MM.1S (cell line): ENCODE data around the gene PTH1R.

Experiments
- DNase-seq: peaks from one replicate; pipeline ENCODE4 v3.0.0-alpha.2; 2015
- H2AFZ ChIP-seq: fragments of 300-600 bp; sonication (generic); 2 replicates; pipeline ENCODE4 v1.6.0; 2016; ENCODE audit warnings: antibody characterized with exemption, low read length
- H3F3A ChIP-seq: fragments of 300-600 bp; sonication (generic); 2 replicates; pipeline ENCODE4 v1.6.1; 2016; ENCODE audit warnings: mild to moderate bottlenecking, antibody characterized with exemption, low read length, moderate library complexity, mixed read lengths; ENCODE audit not compliant: insufficient read depth
- H3K27ac ChIP-seq: fragments of 300-600 bp; sonication (generic); 2 replicates; pipeline ENCODE4 v1.5.1; 2016; ENCODE audit warnings: mild to moderate bottlenecking, low read length
- H3K27me3 ChIP-seq: fragments of 300-600 bp; sonication (generic); replicated peaks from 2 replicates; pipeline ENCODE4 v1.6.0; 2016; ENCODE audit warnings: low read length; ENCODE audit not compliant: insufficient read depth
- H3K36me3 ChIP-seq: fragments of 300-600 bp; sonication (generic); replicated peaks from 2 replicates; pipeline ENCODE4 v1.6.1; 2016; ENCODE audit warnings: mild to moderate bottlenecking, low read length, mixed read lengths; ENCODE audit not compliant: insufficient read depth
- H3K4me1 ChIP-seq: fragments of 300-600 bp; sonication (generic); 2 replicates; pipeline ENCODE4 v1.6.1; 2016; ENCODE audit warnings: low read length, mixed read lengths
- H3K4me2 ChIP-seq: fragments of 300-600 bp; sonication (generic); 2 replicates; pipeline ENCODE4 v1.6.0; 2016; ENCODE audit warnings: low read depth, low read length
- H3K4me3 ChIP-seq: fragments of 300-600 bp; sonication (generic); 2 replicates; pipeline ENCODE4 v1.5.1; 2016; ENCODE audit warnings: low read length, mixed read lengths
- H3K79me2 ChIP-seq: fragments of 300-600 bp; sonication (generic); 2 replicates; pipeline ENCODE4 v1.6.1; 2016; ENCODE audit warnings: mixed run types, low read length, mixed read lengths
- H3K9ac ChIP-seq: fragments of 300-600 bp; sonication (generic); 2 replicates; pipeline ENCODE4 v1.6.1; 2016; ENCODE audit warnings: low read length, mixed read lengths
- H3K9me2 ChIP-seq: fragments of 300-600 bp; sonication (generic); replicated peaks from 2 replicates; pipeline ENCODE4 v1.6.1; 2016; ENCODE audit warnings: mild to moderate bottlenecking, low read length, mixed read lengths; ENCODE audit not compliant: insufficient read depth
- H3K9me3 ChIP-seq: fragments of 300-600 bp; sonication (generic); replicated peaks from 2 replicates; pipeline ENCODE4 v1.6.1; 2016; ENCODE audit warnings: mild to moderate bottlenecking, low read length, mixed read lengths; ENCODE audit not compliant: insufficient read depth
- H4K20me1 ChIP-seq: fragments of 300-600 bp; sonication (generic); 2 replicates; pipeline ENCODE4 v1.6.1; 2016; ENCODE audit warnings: mild to moderate bottlenecking, low read length, moderate library complexity, mixed read lengths; ENCODE audit not compliant: insufficient read depth
- CTCF ChIP-seq: fragments of 300-600 bp; sonication (generic); IDR thresholded peaks from 2 replicates; pipeline ENCODE4 v1.5.1; 2016; ENCODE audit warnings: antibody characterized with exemption, low read length, mixed read lengths
- EZH2 ChIP-seq: fragments of 300-600 bp; sonication (generic); optimal IDR thresholded peaks from 2 replicates; pipeline ENCODE3; 2017; ENCODE audit warnings: low read depth, mild to moderate bottlenecking, antibody characterized with exemption, low read length, mixed read lengths
- EZH2phosphoT487 ChIP-seq: fragments of 300-600 bp; sonication (generic); IDR thresholded peaks from 2 replicates; pipeline ENCODE4 v1.6.1; 2018; ENCODE audit warnings: antibody characterized with exemption, low read length

The PTH1R gene

GRCh38 chr3:46873521-46873920, 4.0 kb upstream of the PTH1R start:
- no peak overlapping the region for H3K4me2 ChIP-seq
- no peak overlapping the region for H3K27ac ChIP-seq
- H3K9me2 ChIP-seq, result no peaks in the 10 kb centered on the region
- H3K9me3 ChIP-seq, result no peaks in the 10 kb centered on the region
- H3K4me3 ChIP-seq, result no peak overlapping the region
- H4K20me1 ChIP-seq, result no peaks in the 10 kb centered on the region
- no peaks in the 10 kb centered on the region for H3F3A ChIP-seq
- DNase-seq, result no peak
- H3K4me1 ChIP-seq, result no peaks in the 10 kb centered on the region
- H3K27me3 ChIP-seq, result 0 out of 2 replicates have a peak, but pooled peaks cover 4% of the 10 kb centered on the region
- TF ChIP-seq EZH2, result no peak
- TF ChIP-seq EZH2phosphoT487, result no peak
- no peak for TF ChIP-seq CTCF
- no peak overlapping the region for H3K9ac ChIP-seq
- no peak overlapping the region for H2AFZ ChIP-seq
- no peaks in the 10 kb centered on the region for H3K79me2 ChIP-seq
- H3K36me3 ChIP-seq, result no peaks in the 10 kb centered on the region

GRCh38 chr3:46874430-46874829, 3.1 kb upstream of the PTH1R start:
- Histone ChIP-seq H3K9me2 (no peaks in the 10 kb centered on the region), H3K4me1 (no peaks in the 10 kb centered on the region), H4K20me1 (no peaks in the 10 kb centered on the region), H3K9me3 (no peaks in the 10 kb centered on the region), H3K27me3 (0 out of 2 replicates have a peak, but pooled peaks cover 4% of the 10 kb centered on the region), H3K4me3 (no peak overlapping the region), H3K27ac (no peak overlapping the region), H3K36me3 (no peaks in the 10 kb centered on the region), H3F3A (no peaks in the 10 kb centered on the region), H3K4me2 (no peak overlapping the region), H3K9ac (no peak overlapping the region), H2AFZ (no peak overlapping the region), H3K79me2 (no peaks in the 10 kb centered on the region)
- DNase-seq, result no peak
- TF ChIP-seq EZH2phosphoT487, result no peak
- no peak for TF ChIP-seq CTCF
- no peak for TF ChIP-seq EZH2

- TF ChIP-seq EZH2 (no peak), CTCF (no peak), EZH2phosphoT487 (no peak)
- Histone ChIP-seq H3K4me2 (no peak overlapping the region), H3K4me1 (no peaks in the 10 kb centered on the region), H3K9me3 (no peaks in the 10 kb centered on the region), H3K36me3 (no peaks in the 10 kb centered on the region), H3K4me3 (no peak overlapping the region), H3K9me2 (no peaks in the 10 kb centered on the region), H2AFZ (no peak overlapping the region), H3K9ac (no peak overlapping the region), H3K27ac (no peak overlapping the region), H3K27me3 (peaks cover 4% of the 10 kb centered on the region; the same call in 1 of the 2 replicates), H4K20me1 (no peaks in the 10 kb centered on the region), H3F3A (no peaks in the 10 kb centered on the region), H3K79me2 (no peaks in the 10 kb centered on the region)
- no peak for DNase-seq
Observed at GRCh38 chr3:46875560-46875959, 2.0 kb upstream of the PTH1R start.
